Activated CD8-positive, alpha-beta memory T cell treated with anti-CD3 and anti-CD28 coated beads for 1 hour (primary cell): ENCODE data around the gene LILRB1.
"Not testable (repeated sequence)": the region's sequence is repeated elsewhere in the genome, so short reads cannot be mapped to it uniquely, and the experiment has no call there.

Experiments used
- DNase-seq, 2 donors: peaks; one replicate each; pipeline ENCODE4 v3.0.0-alpha.2; 2020; ENCODE audit warnings: low read depth in 1 of 2; ENCODE audit errors: extremely low read depth in 1 of 2

The LILRB1 gene

DNA sequence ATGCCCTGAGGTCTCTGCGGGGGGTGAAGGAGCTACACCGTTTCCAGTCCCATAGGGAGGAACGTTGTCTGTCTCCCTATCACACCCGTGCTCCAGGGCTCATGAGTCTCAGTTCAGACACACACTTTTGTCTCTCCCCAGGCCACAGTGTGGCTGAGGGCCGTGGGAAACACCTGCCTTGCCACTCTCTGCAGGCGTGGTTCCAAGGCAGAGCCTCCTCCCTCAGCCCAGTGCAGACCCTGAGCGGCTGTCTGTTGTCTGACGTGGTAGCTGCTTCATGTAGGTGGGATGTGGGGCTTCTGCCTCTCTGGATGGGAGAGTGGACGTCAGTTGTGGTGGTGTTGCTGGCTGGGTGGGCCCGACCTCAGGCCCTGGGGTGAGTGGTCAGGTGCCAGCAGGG, 6.0 kb upstream of the LILRB1 start:
- not testable (repeated sequence) for DNase-seq

DNA sequence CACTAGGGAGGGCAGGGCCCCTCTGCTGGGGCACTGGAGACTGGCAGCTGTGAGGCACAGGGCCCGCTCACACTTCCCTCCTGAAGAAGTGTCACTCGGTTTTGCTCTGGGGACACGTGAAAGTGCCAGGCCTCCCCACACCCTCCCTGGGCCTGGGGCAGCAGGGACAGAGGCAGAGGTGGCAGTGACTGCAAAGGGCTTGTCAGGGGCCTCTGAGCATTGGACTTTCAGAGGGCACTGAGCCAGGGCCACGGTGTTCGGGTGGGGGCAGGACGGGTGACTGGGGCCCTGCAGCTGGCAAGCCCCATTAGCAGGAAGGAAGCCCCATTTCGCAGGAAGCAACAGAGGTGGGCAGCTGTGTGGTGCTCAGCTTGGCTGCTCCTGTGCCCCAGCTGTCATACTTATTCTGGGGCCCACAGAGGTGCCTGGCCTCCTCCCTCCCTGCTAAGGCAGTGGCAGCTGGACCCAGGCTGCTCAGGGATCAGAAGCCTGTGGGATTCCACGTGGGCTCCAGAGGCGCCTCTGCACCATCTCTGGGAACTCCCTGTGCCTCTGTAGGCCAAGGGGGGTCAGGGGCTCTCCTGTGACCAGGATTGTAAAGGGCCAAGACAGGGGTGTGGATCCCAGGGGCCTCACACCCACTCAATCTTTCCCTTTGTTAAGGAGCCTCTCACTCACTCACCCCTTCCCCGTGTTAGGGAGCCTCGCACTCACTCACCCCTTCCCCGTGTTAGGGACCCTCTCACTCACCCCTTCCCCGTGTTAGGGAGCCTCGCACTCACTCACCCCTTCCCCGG, 5.2 kb upstream of the LILRB1 start:
- not testable (repeated sequence) for DNase-seq

DNA sequence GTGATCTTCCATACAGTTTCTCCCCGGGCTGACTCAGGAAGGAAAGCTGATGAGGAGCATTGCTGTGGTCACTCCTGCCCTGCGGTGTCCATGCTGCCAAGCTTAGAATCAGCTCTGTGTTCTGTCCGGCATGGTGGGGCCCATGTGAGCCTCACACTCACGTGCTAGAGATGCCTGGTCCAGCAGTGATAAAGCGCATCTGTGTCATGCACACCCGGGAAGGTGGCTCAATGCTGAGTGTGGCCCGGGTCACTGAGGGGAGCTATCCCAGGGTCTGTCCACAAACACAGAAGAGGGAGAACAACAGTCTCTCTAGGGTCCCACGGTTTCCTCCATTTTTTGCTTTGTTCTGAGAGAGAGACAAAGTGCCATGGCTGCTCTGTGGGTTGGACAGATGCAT, 3.5 kb upstream of the LILRB1 start:
- no peak for DNase-seq

DNA sequence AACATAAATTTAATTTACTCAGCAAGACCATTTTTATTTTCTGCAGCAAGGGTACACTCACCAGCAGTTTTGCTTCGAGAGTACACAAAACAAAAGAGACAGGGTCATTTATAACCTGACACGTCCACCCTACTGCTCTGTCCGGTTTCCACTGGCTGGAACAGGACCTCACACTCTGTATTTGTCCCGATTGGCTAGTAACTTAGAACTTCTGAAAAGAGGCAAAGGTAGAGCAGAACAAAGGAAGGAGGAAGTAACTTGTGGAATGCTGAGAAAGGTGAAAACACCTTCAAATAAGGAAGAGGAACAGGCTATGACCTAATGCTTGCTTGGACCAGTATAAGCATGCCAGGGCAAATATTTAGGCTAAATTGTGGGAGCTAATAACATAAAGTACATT, 2.4 kb upstream of the LILRB1 start:
- not testable (repeated sequence) for DNase-seq

DNA sequence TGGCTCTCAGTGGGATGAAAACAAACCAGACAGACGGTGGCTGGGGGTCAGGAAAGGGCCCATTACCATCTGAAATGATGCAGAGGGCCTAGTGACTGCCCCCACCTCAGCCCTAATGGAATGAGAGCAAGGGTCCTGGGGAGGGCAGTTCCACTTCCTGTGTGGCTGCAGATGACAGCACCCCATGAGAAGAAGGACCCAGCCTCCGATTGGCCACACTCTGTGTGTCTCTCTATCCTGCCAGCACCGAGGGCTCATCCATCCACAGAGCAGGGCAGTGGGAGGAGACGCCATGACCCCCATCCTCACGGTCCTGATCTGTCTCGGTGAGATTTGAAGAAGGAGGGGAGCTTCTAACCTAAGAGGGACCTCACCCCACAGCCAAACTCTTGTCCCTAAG, 498 bp downstream of the LILRB1 start:
- no peak for DNase-seq

DNA sequence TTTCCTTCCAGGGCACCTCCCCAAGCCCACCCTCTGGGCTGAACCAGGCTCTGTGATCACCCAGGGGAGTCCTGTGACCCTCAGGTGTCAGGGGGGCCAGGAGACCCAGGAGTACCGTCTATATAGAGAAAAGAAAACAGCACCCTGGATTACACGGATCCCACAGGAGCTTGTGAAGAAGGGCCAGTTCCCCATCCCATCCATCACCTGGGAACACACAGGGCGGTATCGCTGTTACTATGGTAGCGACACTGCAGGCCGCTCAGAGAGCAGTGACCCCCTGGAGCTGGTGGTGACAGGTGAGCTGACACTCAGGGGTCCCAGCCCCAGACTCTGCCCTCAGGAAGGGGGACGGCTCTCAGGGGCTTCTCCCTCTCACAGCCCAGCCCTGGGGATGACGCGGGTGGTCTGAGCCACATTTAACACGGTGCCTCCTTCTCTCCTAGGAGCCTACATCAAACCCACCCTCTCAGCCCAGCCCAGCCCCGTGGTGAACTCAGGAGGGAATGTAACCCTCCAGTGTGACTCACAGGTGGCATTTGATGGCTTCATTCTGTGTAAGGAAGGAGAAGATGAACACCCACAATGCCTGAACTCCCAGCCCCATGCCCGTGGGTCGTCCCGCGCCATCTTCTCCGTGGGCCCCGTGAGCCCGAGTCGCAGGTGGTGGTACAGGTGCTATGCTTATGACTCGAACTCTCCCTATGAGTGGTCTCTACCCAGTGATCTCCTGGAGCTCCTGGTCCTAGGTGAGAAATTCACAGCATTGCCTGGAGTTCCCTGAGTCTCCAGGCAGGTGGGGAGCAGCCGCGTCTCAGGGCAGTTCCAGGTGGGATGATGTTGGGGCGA, 1.4 kb downstream of the LILRB1 start:
- DNase-seq: not testable (repeated sequence)

DNA sequence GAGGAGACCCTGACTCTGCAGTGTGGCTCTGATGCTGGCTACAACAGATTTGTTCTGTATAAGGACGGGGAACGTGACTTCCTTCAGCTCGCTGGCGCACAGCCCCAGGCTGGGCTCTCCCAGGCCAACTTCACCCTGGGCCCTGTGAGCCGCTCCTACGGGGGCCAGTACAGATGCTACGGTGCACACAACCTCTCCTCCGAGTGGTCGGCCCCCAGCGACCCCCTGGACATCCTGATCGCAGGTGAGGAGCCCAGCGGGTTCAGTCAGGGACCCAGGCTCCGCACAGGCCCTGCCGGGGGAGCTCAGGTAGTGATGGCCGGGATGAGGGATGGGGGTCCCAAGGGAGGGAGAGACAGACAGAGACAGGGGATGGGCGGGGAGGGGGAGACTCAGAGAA, 2.2 kb downstream of the LILRB1 start:
- DNase-seq: not testable (repeated sequence)

DNA sequence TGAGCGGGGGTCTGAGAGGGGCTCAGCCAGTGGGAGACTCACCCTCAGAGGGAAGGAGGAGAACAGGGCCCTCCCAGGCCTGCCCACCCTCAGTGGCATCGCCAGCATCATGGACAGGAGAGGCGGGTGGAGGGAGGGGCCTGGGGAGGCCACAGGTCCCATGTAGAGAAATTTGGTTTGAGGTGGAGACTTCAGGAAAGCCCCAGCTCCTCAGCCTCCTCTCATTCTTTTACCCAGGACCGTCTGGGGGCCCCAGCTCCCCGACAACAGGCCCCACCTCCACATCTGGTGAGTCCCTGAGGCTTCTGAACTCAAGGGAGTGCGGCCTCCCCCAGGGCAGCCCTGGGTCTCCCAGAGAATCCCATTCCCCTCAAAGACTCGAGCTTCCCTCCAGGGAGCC, 3.1 kb downstream of the LILRB1 start:
- DNase-seq: no peak

DNA sequence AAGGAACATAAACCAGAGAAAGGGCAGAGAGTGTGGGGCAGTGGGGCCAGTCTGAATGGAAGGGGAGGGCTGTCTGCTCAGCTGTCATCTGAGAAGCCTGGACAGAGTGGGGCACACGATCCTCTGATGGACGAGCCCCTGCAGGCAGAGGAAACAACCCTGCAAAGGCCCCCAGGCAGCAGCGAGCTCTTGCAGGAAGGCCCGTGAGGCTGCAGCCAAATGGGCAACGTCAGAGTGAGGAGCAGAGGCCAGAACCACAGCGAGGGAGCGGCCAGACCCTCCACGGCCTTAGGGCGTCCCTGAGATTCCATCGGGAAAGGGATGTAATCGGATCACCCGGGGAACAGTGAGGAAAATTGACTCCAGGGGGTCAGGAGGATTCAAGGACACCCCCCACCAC, 5.8 kb downstream of the LILRB1 start:
- DNase-seq: not testable (repeated sequence)

DNA sequence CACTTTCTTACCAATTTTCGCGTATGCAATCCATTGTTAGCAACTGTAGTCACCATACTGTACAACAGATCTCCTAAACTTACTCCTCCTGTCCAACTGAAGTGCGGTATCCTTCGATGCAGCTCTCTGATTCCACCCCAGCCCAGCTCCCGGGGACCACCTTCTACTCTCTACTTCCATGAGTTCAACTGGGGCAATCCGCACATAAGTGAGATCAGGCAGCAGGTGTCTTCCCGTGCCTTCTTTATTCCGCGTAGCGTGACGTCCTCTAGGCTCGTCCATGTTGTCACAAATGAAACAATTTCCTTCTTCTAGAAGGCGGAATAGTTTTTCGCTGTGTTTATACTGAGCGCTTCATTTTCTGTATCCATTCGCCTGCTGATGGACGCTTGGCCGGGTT, 8.4 kb downstream of the LILRB1 start:
- DNase-seq: no peak

DNA sequence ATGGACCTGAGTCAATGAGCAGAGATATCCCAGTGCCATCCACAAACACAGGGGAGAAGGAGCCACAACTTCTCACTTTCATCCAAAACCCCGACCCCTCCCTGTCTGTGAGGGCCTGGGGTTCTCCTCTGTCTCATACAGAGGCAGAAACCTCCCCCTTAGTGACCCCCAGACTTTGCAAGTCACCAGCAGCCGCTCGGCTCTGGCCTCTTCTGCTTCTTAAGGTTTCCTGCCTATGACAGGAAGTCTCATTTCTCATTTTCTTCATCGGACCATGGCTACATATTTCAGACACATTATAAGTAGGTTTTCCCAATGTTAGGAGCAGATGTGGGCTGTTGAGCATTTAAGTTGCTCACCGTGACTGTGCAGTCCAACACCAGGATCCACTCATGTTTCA, 12.7 kb downstream of the LILRB1 start:
- not testable (repeated sequence) for DNase-seq

DNA sequence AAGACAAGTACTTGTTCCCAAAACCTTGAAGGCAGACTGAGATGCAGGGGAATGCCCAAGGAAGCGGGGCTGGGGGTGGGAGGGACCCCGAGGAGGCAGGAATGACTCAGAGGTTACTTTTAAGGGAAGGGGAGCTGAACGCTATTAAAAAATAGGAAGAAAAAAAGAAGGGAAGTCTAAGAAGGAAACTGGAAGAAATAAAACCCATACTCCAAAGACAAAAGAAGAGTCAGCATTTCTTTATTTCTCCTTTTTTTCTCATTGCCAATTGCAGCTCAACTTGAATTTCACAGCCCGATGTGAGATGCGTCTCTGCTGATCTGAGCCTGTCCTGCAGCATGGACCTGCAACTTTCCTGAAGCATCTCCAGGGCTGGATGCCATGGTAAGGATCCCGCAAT, 13.3 kb downstream of the LILRB1 start:
- not testable (repeated sequence) for DNase-seq

DNA sequence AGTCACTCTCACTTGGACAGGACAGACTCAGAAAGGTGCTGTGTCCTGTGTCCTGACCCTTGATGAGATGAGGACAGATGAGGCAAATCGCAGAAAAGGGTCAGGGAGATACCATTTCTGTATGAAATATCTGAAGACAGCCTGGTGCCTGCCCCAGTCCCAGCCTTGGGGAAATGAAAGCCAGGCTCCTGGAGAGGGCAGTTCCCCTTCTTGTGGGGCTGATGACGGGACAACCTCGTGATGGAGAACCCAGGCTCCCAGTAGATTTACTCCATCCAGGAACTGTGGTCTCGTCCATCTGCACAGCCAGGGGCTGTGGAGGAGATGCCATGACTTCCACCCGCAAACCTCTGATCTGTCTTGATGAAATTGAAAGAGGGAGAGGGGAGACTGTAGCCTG, 13.8 kb downstream of the LILRB1 start:
- no peak for DNase-seq

DNA sequence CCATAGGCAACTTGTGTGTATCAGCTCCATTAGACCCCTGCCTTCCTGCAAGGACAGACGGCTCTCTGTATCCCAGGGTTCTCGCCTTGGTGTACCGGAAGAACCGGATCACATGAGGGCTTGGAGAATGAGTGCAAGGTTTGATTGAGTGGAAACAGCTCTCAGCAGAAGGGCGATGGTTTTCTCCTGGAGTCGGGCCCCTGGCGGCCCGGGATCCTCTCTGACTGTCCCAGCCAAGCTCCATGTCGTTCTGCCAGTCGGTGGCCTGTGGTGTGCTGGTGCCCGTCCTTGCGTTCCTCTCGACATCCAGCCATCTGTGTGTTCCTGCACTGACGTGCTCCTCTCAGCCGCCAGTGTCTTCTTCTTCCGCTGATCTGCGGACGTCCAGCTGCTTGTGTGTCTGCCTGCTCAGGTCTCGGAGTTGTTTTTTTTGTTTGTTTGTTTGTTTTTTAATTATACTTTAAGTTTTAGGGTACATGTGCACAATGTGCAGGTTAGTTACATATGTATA, 16.1 kb downstream of the LILRB1 start:
- DNase-seq: no peak

DNA sequence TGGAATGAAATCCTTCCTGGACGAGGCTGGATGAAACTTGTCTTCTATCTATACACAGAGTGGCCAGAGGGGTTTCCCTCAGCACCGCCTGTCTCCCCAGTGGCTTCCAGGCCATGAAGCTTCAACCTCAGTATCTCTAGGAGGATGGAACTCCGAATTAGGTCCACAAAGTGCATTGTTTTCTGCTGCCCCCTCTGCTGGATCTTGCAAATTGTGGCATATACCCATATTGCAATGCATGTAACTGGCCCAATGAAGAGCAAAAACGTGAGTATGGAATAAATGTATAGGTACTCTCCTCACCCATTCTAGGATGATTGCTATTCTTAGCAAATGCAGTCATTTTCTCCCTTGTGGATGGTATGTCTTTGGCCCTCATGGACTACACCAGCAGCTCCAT, 17.8 kb downstream of the LILRB1 start:
- DNase-seq: no peak

DNA sequence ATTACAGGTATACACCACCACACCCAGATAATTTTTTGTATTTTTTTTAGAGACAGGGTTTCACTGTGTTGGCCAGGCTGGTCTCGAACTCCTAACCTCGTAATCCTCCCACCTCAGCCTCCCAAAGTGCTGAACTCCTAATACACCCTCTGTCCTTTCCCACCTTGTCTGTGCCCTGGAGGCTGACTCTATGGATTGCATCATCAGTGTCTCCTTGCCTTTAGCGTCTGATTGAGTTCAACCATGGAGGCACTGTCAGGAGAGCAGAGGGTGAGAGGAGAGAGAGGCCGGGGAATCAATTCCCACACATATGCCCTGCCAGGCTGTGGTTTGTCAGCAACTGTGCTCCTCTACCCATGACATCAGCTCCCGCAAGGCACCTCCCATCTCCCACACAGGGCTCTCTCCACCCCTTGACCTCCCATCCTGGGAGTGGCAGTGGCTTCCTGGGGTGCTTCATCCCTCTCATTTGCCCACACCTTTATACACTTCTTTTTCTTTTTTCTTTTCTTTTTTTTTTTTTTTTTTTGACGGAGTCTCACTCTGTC, 19.9 kb downstream of the LILRB1 start:
- DNase-seq: no peak

DNA sequence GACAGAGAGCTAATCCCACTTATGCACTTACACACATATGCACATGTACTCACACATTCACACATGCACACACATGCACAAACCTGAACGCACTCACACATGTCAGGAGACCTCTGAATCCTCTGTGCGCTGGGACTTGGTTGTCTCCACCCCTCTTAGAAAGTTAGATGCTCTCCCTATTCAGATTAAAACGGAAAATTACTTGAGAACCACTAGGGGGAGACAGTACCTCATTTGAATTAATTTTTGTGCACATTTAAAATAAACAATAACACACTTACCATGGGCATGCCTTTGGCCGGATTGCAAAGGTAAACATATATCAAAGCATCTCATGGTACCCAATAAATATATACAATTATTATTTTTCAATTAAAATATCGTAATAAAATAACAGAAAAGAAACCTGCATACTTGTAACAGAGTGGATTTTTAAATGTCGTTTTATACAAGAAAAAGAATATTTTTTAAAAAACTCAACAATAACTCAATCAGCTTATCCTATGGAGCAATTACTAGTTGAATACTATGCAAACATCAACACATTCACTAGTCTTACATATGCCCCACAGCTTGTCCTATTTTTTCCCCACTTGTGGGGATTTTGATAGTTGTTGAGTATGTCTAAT, 23.0 kb downstream of the LILRB1 start:
- no peak for DNase-seq

DNA sequence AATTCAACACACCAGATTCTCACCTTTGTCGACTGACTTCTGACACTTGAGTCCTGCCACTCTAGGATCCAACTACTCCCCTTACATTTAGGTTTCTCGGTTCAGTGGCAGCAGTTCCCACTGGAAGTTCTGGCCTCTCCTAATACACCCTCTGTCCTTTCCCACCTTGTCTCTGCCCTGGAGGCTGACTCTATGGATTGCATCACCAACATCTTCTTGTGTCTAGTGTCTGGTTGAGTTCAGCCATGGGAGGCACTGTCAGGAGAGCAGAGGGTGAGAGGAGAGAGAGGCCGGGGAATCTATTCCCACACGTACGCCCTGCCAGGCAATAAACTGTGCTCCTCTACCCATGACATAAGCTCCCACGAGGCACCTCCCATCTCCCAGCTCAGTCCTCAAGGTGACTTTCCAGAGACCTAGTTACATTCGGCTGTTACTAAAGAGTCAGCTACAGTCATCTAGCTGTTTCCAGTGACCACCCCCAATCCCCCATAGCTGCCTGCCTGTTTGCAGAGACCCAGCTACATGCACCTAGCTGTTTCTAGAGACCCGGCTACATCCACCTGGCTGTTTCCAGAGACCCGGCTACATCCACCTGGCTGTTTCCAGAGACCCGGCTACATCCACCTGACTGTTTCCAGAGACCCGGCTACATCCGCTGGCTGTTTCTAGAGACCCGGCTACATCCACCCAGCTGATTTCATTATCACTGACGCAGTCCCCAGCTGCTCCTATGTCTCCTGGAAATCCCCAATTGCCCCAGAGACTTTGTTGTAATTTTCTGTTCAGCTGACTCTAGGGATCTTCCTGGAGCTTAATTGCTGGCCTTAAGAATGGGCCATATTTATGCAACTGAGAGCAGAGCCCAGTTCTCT, 24.4 kb downstream of the LILRB1 start:
- DNase-seq: no peak

DNA sequence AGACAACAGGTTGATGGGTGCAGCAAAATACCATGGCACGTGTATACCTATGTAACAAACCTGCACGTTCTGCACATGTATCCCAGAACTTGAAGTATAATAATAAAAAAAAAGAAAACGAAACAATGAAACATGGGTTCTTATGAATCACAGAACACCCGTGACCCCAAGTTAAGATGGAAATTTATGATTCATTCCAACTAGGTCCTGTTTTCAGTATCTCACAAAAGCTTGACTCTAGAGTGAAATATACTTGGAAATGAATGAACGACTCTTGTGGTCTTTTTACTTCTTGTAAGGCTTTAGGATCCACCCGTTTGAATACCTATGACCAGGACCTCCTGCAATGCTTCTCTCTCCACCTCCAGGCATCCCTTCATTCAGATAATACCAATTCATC, 29.0 kb downstream of the LILRB1 start:
- DNase-seq: no peak

DNA sequence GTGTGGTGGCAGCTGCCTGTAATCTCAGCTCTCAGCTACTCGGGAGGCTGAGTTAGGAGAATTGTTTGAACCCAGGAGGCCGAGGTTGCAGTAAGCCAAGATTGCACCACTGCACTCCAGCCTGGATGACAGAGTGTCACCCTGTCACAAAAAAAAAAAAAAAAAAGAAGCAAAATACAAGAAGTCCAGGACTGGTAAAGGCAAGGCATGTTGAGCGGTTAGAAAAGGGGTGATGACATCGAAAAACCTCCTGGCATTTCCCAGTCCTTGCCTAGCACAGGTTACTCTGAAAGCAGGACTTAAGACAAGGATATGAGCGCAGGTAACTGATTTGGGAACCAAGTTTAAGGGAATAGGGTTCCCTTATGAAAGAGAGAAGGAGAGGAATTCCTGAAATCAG, 30.0 kb downstream of the LILRB1 start:
- DNase-seq: no peak
